GM19099 (cell line): Measurements from ENCODE around the gene TAS1R2.

Experiments
- POLR2A ChIP-seq: IDR thresholded peaks from 3 replicates; pipeline ENCODE4 v1.6.1; 2011; ENCODE audit warnings: low read depth; ENCODE audit not compliant: insufficient read length; ENCODE audit errors: extremely low read depth

The TAS1R2 gene

DNA sequence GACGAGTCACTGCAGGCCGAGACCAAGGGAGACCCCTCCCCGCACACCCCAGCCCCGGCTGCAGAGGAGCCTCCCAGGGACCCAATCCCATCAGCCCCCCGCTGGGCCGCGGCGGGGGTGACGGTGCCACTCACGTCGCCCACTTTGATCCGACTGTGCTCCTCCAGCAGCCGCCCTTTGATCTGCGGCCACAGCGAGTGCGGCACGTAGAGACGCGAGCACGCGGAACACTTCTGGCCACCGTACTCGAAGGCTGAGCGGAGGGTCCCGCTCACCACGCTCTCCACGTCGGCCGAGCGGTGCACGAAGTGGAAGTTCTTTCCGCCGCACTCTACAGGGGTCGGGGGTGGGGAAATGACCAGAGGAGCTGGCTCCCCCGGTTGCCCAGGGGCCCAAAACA is 17.8 kb upstream of the TAS1R2 start:
- TF ChIP-seq POLR2A: no peak

GRCh38 chr1:18876210-18876609 is 16.8 kb upstream of the TAS1R2 start:
- TF ChIP-seq POLR2A: no peak

GRCh38 chr1:18875796-18876128 is 16.3 kb upstream of the TAS1R2 start:
- no peak for TF ChIP-seq POLR2A

GRCh38 chr1:18875107-18875795 is 15.8 kb upstream of the TAS1R2 start:
- no peak for TF ChIP-seq POLR2A

GRCh38 chr1:18874600-18874999 is 15.1 kb upstream of the TAS1R2 start:
- no peak for TF ChIP-seq POLR2A

- TF ChIP-seq POLR2A: no peak
Measured at GRCh38 chr1:18874036-18874435, 14.6 kb upstream of the TAS1R2 start.

GRCh38 chr1:18872071-18872611 is 12.7 kb upstream of the TAS1R2 start:
- no peak for TF ChIP-seq POLR2A

DNA sequence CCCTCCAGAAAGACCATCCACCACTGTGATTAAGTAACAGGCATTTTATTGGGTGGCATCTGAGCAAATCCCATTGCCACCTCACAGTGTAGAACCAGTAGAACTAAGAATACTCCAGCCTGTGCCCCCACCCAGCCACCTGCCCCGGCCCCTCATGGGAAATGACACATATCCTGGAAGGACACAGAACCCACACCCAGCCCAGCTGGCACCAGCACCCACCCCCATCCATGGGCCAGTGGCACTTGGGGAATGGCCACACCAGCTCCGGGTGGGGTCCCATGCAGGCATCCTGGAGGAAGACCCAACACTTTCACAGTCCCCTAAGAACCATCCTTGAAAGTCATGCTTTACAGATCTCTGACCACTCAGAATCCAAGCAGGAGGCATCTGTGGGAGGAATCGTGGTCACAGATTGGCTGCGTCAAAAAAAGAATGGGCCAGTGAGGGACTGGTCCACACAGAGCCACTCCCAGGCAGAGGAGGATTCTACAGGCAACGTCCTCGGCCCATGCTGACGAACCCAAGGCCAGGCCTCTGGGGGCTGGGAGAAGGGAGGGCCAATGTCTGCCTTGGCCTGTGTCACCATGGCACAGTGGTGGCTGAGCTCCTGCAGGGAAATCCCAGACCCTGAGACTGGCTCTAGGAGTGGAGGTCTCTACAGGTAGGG is 12.1 kb upstream of the TAS1R2 start:
- TF ChIP-seq POLR2A: no peak

DNA sequence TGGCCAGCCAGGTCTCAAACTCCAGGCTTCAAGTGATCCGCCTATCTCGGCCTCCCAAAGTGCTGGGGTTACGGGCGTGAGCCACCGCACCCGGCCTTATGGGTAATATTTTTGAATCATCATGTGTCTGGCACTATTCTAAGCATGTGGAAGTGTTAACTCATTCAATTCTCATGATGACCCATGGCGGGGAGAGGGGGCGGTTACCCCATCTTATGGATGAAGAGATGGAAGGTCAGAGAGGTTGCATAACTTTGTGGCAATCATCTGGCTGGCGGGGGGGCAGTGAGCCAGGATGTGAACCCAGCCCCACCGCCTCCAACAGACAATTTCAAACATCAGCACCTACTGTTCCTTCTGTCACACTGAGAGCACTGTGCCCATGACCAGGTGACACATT is 11.5 kb upstream of the TAS1R2 start:
- no peak for TF ChIP-seq POLR2A

DNA sequence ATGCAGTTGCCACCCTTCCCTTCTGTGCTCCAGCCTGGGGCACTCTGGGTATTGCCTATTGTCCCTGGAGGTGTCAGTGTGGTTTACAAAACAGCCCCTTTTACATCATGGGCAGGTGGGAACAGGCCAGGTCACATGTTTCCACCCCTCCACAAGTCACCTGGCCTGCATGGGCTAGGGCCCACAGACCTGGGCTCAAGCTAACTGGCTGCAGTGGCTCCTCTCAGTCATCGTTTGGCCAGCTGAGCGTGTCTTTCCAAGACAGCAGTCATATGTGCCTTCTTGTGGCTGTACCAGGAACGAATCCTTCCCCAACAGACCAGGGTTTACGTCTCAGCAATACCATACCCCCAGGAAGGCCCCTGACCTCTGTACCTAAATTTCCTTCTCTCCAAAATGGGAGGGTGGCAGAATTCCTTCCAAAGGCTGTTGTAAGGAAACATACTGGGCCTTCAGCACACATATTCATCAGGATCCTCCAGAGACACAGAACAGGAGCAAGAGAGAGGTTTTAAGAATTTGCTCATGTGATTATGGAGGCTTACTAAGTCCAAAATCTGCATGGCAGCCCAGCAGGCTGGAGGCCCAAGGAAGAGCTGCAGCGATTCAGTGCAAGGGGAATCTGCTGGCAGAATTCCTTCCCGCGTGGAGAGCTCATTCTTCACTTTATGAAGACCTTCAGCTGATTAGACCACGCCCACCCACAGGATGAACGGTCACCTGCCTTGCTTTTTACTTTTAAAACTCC is 10.6 kb upstream of the TAS1R2 start:
- TF ChIP-seq POLR2A: no peak

GRCh38 chr1:18868801-18869424 is 9.5 kb upstream of the TAS1R2 start:
- no peak for TF ChIP-seq POLR2A

DNA sequence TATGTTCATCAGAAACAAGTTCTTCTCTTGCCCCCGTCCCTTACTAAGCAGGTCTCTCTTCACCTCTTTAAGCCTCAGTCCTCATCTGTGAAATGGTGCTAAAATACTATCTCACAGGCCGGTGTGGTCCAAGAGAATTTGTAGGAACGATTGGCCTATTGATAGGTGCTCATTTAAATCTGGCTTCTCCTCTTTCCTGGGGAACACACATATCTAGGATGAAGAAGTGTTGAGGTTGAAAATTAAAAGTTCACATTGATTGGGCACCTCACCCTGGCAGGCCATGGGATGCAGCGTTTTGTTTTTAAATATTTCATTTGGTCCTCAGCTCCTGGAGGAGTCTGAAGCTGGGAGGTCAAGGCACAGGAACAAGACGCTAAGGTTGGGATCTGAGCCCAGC is 8.9 kb upstream of the TAS1R2 start:
- TF ChIP-seq POLR2A: no peak

DNA sequence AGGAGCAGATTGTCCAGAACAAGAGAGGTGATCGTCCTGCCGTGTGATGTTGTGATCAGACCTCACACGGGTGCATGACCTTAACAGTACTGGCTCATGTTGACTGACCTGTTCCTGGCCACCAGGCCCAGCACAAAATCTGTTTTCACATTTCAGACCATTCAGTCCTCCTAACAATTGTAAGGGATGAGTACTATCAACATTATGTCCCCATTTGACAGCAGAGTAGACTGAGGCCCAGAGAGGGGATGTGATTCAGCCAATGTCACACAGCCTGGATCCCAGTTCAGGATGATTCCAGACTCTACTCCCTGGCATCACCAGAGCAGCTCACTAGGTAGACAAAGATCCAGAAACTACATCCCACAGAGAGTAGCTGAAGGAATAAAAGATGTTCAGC is 7.4 kb upstream of the TAS1R2 start:
- no peak for TF ChIP-seq POLR2A

GRCh38 chr1:18866314-18866713 is 6.9 kb upstream of the TAS1R2 start:
- TF ChIP-seq POLR2A: no peak

GRCh38 chr1:18865176-18865575 is 5.7 kb upstream of the TAS1R2 start:
- TF ChIP-seq POLR2A: no peak
